ENCODE measurements around the gene PRPF6.

PRPF6 gene

DNA sequence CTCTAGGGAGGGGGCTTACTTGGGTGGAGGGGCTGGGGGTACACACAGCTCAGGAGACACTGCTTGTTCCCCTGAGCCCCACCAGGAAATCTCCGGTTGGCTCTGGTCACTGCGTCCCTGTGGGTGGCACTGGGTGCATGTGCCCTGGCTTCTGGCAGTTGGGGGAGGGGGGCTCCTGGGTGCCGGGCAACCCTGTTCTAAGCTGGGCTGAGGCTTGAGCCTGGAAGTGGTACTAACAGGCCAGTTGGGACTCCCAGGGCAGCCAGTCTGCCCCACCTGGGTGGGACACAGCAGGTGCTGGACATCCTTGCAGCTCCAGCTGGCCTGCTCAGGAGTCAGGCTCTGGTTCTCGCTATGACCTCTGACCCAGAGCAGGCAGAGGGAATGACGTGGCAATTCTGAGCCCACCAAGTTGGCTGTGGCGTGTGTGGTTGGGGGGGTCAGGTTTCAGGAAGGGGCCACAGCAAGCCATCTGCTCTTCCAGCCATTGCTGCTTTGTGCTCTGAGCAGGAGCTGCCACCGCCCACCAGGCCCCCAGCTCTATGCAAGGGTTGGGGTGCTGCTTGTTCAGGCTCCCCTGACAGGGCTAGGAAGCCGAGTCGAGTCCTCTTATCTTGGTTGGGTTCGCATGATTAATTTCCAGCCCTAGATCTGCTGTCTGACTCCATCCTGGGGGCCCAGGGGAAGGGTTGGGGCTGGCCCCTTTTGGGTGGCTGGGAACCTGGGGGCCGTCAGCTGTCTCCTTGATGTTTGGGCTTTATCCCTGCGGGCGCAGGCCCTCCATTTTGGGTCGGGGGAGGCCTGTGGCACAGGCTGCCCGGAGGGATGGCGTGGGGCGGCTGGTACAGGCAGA lies 55.6 kb downstream of the PRPF6 start:
- DNase-seq, result no peak

DNA sequence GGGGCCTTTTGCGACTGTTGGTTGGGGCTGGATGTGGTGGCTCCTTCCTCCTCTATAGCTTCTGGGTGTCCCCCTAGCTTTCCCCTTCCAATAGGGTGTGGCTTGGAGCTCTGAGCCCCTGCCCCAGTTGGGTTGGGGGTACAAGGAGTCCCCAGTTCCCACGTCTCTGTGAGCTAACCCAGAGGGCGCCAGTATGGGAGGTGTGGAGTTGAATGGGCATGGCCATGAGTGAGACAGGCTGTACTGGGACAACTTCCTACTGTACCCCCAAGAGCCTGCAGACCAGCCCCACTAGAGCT lies 56.2 kb downstream of the PRPF6 start:
- no peak for DNase-seq

DNA sequence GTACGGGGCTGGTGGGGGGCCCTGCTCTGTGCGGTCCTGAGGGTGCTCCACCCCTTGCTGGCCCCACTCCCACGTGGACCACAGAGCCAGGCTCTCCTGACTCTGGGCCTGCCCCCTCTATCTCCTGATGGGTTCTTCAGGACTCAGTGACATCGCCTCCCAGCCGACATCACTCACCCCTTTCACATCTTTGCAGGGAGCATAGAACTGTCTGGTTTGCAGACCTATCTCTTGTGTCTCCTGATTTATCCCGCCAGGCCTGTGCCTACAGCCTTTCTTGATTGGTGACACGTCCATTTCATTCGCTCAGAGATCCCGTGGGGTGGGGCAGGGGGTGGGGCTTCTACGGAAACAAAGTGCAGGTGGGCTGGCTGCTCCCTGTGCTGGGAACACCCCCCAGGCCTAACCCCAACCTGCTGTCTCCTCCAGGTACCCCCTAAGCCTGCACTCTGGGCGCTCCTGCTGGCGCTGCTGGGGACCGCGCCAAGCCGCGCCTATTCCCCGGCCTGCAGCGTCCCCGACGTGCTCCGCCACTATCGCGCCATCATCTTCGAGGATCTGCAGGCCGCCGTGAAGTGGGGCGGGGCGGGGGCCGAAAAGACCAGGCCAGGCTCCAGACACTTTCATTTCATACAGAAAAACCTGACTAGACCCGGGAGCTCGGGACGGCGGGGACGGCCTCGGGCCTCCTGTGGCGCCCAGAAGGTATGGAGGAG lies 56.7 kb downstream of the PRPF6 start:
- no peak for DNase-seq

DNA sequence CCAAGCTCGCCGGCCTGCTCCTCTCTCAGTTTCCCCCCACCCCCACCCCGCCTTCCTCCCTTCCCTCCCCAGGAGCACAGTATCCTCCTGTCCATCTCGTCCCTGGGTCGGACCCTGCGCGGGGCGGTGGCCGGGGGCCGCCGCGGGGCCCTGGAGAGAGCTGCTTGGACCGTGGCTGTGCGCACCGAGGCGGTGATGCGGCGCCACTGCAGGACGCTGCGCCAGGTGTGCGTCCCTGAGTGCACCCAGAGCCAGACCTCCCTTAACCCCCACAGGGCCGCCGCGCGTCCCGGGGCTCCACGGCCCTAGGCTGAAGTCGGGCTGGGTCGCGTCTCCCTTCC lies 57.3 kb downstream of the PRPF6 start:
- no peak for DNase-seq

DNA sequence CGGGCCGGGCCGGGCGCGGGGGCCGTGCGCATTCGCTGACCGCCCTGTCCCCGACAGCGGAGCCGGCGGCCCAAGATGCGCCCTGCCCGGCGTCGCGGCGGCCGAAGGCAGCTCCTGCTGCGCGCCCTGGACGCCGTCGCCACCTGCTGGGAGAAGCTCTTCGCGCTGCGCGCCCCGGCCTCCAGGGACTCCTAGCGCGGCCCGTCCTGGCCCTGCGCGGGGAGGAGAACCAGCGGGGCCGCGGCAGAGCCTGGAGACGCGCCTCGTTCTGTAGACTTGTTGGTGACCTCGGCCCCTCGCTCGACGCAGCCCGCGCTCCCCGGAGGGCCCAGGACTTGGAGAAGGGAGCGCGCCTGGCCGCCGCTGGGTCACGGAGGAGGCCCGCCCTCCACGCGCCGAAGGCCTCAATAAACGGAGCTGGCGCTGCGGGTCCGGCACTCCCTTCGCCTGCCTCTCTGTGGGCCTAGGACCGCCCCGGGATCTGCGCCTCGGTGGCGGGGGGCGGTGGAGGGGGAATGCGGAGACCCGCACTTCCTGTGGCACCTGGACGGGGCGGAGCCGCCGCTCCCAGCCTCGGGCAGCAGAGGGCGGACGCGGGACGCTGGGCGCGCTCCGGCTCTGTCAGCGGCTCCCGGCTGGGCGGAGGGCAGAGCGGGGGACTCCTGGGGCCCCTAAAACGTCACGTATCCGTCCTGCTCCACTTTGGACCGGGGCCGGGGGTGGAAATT lies 57.8 kb downstream of the PRPF6 start:
- no peak for DNase-seq

DNA sequence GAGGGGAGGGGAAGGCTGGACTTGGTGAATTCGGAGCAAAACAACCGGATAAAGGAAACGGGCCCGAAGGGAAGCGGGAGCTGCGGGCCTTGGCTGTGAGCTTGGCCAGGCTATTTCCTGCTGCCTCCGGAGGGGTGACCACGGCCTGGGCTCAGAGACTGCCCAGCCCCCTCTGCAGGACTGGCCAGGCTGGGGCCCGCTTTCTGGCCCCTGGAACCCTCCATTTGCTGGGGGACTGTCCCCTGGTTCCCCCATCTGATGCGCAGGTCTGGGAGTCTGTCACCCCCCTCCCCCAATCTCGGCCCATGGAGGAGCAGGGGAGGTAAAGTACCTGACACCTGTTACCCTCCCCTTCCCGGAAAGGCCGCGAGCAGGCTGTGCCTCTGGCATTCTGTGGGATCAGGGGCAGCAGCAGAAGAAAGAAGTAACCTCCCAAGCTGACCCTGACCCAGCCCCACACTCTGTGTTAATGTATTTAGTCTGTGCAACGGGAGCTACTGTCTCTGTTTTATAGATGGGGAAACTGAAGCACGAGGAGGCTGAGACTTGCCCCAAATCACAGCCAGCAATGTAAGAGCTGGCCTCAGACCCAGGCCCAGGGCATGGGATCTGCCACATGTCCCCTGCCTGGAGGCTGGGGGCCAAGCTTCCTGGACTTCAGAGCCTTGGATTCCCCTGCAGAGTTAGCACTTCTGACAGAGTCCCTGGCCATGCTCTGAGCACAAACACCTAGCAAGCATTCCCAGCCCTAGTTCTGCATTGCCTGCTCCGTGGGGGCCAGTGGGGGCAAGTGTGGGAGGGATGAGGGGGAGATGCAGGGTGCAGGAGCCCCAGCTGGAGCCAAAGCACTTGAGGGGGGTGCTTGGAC lies 58.6 kb downstream of the PRPF6 start:
- no peak for DNase-seq

DNA sequence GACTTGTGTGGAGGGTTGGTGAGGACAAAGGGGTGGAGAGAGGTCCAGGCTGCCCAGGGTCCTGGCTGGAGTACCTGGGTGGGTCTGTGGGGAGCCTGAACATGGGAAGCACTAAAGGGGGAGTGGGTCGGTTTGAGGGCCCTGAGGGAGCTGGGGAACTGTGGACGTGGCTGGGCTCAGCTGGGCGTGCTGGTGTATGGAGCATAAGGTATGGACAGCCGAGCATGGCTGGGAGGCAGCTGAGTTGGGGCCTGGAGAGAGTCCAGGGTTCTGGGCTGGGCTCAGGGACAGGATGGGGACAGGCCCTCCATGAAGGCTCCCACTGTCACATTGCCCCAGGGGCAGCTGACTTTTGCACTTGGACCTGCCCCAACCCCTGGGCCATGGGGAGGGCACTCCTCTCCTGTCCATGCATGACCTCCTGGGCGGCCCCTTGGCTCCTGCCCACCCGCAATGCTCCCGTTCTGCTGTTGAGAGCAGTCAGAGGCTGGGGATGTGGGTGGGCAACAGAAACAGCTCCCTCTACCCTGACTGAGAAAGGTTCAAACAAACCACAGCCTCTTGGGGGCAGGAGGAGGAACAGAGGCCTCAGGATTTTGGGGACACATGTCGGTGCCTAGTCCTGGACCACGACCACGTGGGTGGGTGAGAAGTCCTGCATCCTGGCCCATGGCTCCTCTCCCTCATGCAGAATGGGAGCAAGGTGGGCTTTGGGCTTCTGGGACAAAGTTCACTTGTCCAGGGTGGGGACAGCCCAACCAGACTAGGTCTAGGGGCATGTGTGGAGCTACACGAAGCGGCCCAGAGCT lies 59.5 kb downstream of the PRPF6 start:
- no peak for DNase-seq

DNA sequence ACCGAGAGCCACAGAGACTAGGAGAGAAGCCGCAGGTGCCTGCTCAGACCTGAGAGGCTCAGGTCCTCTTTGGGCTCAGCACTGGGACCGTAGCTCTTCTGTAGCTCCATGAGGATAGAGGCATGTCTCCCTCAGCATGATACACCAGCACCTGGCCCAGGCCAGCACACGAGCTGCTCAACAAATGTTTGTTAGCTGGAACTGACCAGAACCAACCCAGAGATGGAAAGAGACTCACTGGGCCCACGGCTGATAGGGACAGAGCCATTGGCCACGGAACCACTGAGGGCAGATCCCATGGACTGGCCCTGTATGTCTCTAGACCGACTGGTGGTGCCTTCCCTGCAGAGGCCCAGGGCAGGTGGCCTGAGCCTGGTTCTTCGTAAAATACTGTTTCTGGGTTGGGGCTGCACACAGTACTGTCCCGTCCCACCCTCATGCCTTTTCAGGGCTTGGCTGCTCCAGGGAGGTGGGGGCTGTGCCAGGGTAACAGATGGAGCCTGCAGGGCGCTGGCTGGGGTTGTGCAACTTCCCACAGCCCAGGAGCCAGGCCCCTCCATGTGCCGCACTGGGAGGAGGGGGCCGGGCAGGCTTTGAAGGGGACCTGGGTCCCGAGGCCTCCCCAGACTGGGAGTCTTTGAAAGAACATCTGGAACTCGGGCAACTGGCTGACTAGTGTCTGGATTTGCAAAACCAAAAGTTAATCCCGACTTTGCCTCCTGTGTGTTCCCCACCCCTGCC lies 60.3 kb downstream of the PRPF6 start:
- DNase-seq, result no peak

DNA sequence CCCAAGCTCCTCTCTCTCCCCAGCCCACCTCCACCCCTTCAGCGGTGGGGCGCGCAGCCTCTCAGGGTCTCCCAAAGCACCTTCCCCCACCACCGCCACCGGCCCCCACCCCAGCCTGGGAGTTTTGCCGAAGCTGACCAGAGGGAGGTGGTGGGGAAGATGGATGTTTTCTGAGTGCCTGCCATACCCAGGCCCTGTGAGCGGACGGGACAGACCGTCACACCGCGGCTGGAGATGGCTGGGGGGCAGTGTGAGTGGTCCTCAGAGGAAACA lies 60.8 kb downstream of the PRPF6 start:
- no peak for DNase-seq

DNA sequence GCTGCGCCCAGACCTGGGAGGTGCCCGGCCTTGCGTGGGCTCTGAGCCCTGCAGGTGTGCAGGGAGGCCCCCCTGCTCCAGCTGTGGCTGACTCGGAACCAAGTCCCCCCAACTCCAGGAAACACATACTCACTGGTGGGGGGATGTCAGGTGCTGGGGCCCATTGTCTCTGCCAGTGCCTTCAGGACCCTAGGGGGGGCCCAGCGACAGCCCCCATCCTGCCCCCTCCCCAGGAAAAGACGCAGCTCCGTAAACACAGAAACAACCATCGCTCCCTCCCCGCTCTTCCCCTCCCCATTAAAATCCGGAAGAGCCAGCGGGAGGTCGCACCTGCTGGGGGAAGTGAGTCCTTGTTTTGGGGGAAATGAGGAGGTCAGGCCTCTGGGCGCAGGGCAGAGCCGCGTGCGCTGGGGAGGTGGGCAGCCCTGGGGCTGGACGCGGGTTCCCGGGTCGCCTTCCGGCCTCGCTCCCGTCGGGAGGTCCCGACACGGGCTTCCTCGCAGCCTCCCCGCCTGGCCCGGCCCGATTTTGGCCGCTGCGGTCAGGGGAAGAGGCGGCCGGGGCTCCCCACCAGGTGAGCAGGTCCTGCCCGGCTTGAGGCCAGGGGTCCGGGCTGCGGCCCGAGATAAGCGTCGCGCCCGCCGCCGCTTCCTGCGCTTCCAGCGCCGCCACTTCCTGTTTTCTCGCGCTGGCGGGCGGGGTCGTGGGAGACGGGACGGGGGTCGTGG lies 61.3 kb downstream of the PRPF6 start:
- no peak for DNase-seq

DNA sequence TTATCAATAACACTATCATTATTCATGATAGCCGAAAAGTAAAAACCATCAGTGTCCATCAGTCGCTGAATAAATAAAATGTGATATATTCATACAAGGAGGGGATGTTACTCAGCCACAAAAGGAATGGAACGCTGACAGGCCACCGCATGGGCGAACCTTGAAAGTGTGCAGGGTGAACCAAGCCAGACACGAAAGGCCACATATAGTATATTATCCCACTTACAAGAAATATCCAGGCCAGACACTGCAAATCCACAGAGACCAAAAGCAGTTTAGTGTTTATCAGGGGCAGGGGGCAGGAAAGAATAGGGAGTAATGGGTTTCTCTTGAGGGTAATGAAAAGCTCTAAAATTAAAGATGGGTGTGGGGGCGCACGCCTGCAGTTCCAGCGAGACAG lies 62.8 kb downstream of the PRPF6 start:
- DNase-seq, result no peak

DNA sequence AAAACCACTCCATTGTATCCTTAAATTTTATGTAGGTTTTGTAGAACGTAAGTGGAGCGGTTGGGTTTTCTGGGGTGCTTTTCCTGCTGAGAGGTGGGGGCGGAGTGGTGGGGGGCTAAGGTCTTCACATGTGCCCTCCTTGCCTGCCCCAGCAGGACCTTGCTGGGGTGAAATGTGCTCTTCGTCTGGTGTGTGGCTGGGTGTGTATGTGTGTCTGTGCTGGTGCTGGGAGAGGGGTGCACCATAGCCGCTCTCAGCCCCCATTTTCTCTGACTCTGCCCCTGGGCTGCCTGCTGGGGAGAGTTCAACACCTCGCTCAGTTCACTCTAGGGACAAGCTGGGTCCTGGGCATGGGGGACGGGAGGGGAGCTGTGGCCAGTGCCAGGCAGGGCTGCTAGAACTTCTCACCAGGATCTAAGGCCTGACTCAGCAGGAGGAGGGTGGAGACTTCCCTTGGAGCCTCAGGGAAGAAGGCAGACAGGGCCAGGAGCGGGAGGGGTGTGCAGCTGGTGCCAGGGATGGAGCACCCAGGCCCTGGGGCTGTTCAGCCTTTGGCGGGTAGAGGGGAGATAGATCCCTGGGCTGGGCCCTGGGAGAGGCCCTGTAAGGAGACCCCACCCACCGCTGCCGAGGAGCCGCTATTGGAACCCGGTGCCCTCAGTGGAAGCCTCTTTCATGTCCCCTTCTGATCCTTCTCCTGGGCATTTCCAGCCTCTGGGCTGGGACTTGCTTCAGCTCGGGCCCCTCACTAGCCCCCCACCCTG lies 63.7 kb downstream of the PRPF6 start:
- DNase-seq, result no peak

DNA sequence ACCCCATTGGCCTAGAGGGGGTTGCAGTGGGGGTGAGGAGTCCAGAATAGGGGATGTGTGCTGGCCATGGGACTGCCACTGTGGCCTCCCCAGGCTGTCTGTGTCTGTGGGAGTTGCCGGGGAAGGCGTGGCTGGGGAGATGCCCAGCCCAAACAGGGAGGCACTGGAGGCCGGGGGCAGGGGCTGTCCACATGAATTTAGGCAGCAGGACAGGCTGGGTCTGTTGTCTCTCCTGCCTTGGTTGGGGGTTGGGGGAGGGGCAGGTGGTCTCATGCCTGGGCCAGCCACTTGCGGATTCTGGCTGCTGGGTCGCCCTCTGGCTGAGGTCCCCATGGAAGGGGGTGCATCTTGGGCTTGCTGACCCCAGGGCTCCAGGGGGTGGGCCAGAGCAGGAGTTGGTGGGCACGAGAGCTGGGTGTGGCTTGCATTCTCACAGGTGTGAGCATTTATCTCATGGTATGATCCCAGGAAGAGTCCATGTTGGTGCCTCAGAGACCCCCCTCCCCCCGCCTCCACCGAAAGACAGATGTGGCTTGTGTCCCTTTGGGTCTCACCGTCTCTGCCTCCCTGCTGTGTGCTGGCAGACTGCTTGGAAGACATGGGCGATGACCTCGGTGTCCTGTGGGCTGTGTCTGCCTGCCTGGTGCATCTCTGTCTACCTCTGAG lies 64.5 kb downstream of the PRPF6 start:
- no peak for DNase-seq

DNA sequence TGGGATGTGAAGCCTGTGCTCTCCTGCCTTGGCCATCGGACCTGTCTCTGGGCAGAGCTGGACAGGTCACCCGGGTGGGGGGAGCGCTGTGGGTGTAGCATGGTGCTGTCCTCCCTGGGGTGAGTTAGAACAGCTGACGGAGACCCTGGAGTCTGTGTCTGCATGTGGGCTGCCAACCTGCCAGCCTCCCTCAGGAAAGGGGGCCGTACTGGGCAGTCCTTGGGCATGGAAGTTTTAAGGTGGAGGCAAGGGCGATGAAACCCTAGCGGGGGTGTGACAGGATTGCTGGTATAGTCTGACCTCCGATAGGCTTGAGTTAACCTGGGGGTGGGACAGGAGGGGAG lies 66.1 kb downstream of the PRPF6 start:
- no peak for DNase-seq

DNA sequence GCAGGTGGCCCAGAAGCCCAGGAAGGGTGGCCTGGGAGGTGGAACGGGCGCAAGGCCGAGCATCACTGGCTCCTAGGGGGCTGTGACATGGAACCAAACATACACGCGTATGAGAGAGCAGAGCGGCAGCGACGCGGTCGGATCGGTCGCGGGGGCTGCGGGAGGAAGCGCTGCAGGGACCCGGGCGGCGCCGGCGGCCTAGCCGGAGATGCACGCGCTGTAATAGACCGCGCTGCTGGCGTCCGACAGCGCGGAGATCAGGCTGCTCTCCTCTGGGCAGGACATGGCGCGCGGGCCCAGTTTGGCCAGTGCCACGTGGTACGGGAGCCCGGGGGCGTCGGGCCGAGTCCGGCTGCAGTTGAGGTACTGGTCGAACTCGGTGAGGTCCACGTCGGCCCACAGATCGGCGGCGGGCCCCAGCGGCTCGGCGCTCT lies 67.1 kb downstream of the PRPF6 start:
- no peak for DNase-seq

DNA sequence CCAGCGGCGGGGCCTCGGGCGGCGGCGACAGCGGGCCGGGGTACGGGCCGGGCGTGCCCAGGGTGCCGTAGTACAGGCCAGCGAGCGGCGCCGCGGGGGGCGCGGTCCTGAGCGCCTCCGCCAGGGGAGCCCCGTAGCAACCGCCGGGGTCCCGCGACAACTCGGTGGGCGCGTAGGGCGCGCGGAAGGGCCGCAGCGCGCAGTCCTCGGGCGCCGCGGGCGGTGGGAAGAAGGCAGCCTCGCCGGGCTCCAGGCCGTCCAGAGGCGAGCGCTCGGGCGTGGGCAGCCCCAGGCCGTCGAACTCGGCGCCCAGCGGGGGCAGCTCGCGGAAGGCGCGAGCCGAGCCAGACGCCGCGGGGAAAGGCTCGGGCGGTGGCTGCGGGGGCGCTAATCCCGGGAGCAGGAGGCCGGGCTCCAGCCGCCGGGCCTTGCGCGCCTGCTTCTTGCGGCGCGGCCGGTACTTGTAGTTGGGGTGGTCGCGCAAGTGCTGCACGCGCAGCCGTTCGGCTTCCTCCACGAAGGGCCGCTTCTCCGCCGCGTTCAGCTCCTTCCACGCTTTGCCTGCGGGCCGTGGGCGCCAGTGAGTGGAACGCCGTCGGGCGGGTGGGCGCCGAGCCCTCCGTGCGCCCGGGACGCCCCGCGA lies 67.6 kb downstream of the PRPF6 start:
- DNase-seq, result no peak

DNA sequence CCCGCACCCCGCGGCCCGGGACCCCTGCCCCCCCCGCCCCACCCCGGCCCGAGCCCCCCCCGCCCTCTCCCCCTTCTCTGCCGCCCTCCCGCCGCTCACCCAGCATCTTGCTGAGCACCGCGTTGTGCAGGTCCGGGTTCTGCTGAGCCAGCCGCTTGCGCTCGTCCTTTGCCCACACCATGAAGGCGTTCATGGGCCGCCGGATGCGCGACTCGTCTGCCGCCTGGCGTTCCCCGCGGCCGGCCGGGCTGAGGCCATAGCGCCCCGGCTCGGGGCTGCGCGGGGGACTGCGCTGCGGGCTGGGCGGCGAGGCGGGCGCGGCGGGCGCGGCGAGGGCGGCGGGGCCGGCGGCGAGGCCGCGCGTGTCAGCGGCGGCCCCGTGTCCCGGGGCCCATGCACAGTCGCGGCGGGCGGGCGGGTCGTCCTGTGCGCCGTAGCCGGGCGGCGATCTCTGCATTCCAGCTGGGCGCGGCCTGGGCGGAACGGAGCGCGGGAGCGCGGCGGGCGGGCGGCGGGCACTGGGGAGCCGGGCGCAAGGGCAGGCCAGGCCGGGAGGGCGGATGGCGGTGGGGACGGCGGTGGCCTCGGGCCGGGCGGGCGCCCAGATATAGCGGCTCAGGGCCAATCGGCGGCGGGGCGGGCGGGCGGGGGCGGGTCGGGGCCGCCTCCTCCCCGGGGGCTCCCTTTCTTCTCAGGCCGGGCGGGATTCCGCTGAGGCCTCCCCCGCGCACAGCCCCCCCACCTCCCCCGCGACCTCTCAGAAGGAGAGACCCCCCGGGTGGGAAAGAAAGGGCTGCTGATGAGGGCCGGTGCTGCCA lies 68.3 kb downstream of the PRPF6 start, which contains the start of gene SOX18:
Gene SOX18, minus strand, starts transcription at position 580 of the 818 bp plus-strand sequence. Its CDS starts 123 bp downstream, at position 457.
- no peak for DNase-seq

DNA sequence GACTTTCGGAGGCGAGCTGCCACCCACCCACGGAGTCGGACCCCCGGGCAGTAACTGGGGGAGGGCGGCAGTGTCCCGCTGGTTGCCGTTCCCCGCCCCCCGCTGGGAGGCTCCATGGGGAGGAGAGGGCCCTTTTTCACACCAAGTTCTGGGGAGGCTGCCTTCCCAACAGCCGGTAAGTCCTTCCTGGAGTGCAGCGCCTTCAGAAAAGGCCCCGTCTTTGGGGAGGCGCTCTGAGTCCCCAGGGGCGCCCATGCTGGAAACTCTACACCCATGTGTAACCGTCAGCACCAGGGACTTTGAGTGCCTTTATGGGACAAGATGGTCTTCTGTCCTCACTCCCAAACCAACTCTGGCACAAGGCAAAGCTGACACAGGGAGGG lies 68.9 kb downstream of the PRPF6 start:
- DNase-seq, result no peak
